ENCODE measurements around the gene ACKR3.

The ACKR3 gene

GRCh38 chr2:236631281-236631855 lies 61.7 kb downstream of the ACKR3 start:
- no peaks in the 10 kb centered on the region for H3K27me3 ChIP-seq (ENCODE audit: insufficient read depth, low read length, poor library complexity, severe bottlenecking)

GRCh38 chr2:236631856-236632291 lies 62.2 kb downstream of the ACKR3 start:
- no peaks in the 10 kb centered on the region for H3K79me2 ChIP-seq (ENCODE audit: insufficient read depth, low read length)
- no peaks in the 10 kb centered on the region for H3K27me3 ChIP-seq (ENCODE audit: insufficient read depth, low read length, poor library complexity, severe bottlenecking)
- no peaks in the 10 kb centered on the region for H3K36me3 ChIP-seq (ENCODE audit: insufficient read depth, low read length)
- no peak for TF ChIP-seq EZH2phosphoT487 (IDR thresholded peaks at IDR 0.05; ENCODE audit: borderline replicate concordance)
- no peak for TF ChIP-seq CTCF (conservative IDR thresholded peaks at IDR 0.05; ENCODE audit: low read length)
- no peak overlapping the region for H3K4me2 ChIP-seq (ENCODE audit: low read depth, low read length, poor library complexity, severe bottlenecking)
- H3F3A ChIP-seq (ENCODE audit: low read depth) = no peaks in the 10 kb centered on the region
- H2AFZ ChIP-seq (ENCODE audit: low read length) = no peak overlapping the region
- H3K4me3 ChIP-seq (ENCODE audit: low read length, poor library complexity, severe bottlenecking) = no peak overlapping the region
- no peaks in the 10 kb centered on the region for H3K4me1 ChIP-seq (ENCODE audit: insufficient read depth, low read length, poor library complexity, severe bottlenecking)
- no peaks in the 10 kb centered on the region for H4K20me1 ChIP-seq (ENCODE audit: insufficient read depth, low read length, poor library complexity, severe bottlenecking)
- H3K9me3 ChIP-seq (ENCODE audit: insufficient read depth, low read depth, low read length) = no peaks in the 10 kb centered on the region
- no peak overlapping the region for H3K9ac ChIP-seq (ENCODE audit: low read depth, low read length, poor library complexity, severe bottlenecking)
- no peaks in the 10 kb centered on the region for H3K9me2 ChIP-seq (replicated peaks; ENCODE audit: low read depth, low read length)

More at GRCh38 chr2:236631281-236631855, 61.7 kb downstream of the ACKR3 start:
- H3K4me1 ChIP-seq (ENCODE audit: insufficient read depth, low read length, poor library complexity, severe bottlenecking) = no peaks in the 10 kb centered on the region
- TF ChIP-seq EZH2phosphoT487 (IDR thresholded peaks at IDR 0.05; ENCODE audit: borderline replicate concordance) (no peak), CTCF (conservative IDR thresholded peaks at IDR 0.05; ENCODE audit: low read length) (no peak)
- H2AFZ ChIP-seq (ENCODE audit: low read length) = no peak overlapping the region
- no peak overlapping the region for H3K9ac ChIP-seq (ENCODE audit: low read depth, low read length, poor library complexity, severe bottlenecking)
- H3K4me2 ChIP-seq (ENCODE audit: low read depth, low read length, poor library complexity, severe bottlenecking) = no peak overlapping the region
- H3K4me3 ChIP-seq (ENCODE audit: low read length, poor library complexity, severe bottlenecking) = no peak overlapping the region
- no peaks in the 10 kb centered on the region for H3K79me2 ChIP-seq (ENCODE audit: insufficient read depth, low read length)
- no peaks in the 10 kb centered on the region for H3F3A ChIP-seq (ENCODE audit: low read depth)
- no peaks in the 10 kb centered on the region for H3K9me2 ChIP-seq (replicated peaks; ENCODE audit: low read depth, low read length)
- H4K20me1 ChIP-seq (ENCODE audit: insufficient read depth, low read length, poor library complexity, severe bottlenecking) = no peaks in the 10 kb centered on the region
- no peaks in the 10 kb centered on the region for H3K9me3 ChIP-seq (ENCODE audit: insufficient read depth, low read depth, low read length)
- no peaks in the 10 kb centered on the region for H3K36me3 ChIP-seq (ENCODE audit: insufficient read depth, low read length)
